Ammon's horn (tissue), 1 donor: ENCODE data around the gene CDC7.
A peak's percentile ranks its signal among the peaks of the same experiment; 100 is the strongest.
"Not testable (repeated sequence)": the region's sequence is repeated elsewhere in the genome, so short reads cannot be mapped to it uniquely, and the experiment has no call there.

ENCODE experiments used
- DNase-seq: peaks from one replicate; pipeline ENCODE4 v3.0.0-alpha.2; 2016; ENCODE audit warnings: low spot score

Gene CDC7

GRCh38 chr1:91511386-91511785, 10.7 kb downstream of the CDC7 start:
- DNase-seq, result peak; percentile 34

- no peak for DNase-seq
Measured at GRCh38 chr1:91513160-91513559, 12.5 kb downstream of the CDC7 start.

GRCh38 chr1:91513706-91514105, 13.1 kb downstream of the CDC7 start:
- DNase-seq, result no peak

DNA sequence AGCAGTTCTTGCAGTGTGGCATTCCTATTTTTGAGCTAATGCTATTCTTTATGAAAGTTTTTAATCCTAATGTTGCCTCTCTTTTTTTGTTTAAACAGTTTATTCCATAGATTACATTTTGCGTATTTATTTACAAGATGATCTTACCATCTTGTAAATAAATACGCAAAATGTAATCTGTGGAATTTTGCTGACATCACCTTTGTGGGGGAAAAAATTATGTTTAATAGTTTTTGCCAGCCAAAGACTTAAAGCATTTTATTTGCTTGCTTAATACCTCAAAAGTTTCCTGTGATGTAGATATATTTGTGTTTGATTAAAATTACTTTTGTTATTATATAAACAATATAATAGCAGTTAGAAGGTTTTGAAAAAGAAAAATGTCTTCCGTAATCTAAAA, 15.3 kb downstream of the CDC7 start:
- no peak for DNase-seq

DNA sequence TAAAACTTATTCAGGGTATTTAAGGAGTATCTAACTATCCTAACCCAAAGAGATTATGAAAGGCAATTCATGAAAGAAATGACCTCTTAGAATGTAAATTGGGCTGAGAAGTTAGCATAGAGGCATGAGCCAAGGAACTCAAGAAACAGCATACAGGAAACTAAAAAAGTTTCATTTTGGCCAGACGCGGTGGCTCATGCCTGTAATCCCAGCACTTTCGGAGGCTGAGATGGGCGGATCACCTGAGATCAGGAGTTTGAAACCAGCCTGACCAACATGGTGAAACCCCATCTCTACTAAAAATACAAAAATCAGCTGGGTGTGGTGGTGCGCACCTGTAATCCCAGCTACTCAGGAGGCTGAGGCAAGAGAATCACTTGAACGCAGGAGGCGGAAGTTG, 16.0 kb downstream of the CDC7 start:
- not testable (repeated sequence) for DNase-seq

- DNase-seq, result not testable (repeated sequence)
Measured at GRCh38 chr1:91519167-91519566, 18.5 kb downstream of the CDC7 start.

- no peak for DNase-seq
Measured at GRCh38 chr1:91520942-91521507, 20.4 kb downstream of the CDC7 start.

GRCh38 chr1:91523482-91523881, 22.8 kb downstream of the CDC7 start:
- no peak for DNase-seq

- DNase-seq, result no peak
Measured at GRCh38 chr1:91526496-91526895, 25.8 kb downstream of the CDC7 start.

DNA sequence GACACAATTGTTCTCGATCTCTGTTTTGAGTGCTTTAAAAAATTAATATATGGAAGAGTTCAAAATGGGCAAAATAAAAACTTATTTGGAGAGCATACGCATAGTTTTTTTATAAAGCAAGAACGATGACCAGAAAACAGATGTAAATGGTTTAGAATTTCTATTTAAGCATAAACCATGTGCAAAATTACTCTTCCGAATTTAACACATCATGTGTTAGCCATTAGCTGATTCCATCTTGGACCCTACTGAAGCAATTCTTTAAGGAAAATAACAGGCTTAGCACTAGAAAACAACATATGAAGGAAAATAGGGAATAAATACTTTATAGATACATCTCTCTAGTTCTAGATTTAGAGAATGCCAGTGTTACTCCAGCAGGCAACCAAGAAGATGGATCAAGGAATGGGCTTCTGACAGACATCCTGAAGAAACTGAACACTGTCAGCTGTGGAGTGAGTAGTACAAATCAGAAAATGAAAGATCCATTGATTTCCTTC, 26.7 kb downstream of the CDC7 start:
- no peak for DNase-seq

- no peak for DNase-seq
Measured at GRCh38 chr1:91527781-91528180, 27.1 kb downstream of the CDC7 start.

- no peak for DNase-seq
Measured at GRCh38 chr1:91529856-91530255, 29.2 kb downstream of the CDC7 start.

DNA sequence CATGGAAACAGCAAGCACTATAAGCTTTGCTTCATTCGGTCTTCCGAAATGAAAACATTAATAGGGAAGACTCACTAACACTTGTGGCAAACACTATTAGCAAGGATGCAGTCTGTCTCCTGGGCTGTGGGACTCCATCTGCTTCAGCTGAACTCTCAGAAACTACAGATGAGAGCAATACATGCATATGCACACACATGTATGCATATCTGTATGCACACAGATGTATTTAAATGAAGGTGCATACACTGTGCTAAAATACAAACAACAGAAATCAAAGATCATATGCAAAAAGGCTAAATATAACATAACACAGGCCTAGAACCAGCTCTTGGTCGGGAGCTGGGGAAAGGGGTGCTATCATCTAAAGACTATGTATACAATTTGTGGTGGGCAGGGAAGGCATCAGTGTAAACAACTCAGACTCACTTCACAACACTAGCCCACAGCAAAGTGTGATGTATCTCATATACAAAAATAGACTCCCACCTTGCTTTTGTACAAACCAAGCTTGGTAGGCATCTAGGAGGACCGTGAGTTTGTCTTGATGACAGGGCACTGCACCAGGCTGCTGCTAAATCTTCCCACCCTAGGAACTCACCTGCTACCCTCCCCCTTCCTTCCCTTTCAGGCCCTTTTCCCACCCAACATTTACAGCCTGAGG, 32.8 kb downstream of the CDC7 start:
- no peak for DNase-seq

DNA sequence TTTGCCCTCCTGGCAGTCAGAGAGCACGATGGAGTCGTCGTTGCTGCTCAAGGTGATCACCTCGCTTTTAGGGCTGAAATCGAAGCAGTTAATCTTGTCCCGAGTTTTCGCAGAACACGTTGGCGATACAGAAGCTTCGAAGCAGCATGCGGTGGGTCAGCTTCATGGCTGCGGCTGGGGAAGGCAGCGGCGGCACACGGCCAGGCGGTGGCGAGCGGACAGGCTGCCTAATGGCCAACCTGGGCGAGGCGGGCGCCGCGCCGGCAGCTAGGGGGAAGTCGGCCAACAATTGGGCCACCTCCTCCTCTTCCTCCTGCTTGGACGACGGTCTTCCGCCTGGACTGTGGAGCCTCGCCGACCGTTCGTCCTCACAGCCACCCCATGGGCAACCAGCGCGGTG, 34.8 kb downstream of the CDC7 start:
- DNase-seq, result no peak

DNA sequence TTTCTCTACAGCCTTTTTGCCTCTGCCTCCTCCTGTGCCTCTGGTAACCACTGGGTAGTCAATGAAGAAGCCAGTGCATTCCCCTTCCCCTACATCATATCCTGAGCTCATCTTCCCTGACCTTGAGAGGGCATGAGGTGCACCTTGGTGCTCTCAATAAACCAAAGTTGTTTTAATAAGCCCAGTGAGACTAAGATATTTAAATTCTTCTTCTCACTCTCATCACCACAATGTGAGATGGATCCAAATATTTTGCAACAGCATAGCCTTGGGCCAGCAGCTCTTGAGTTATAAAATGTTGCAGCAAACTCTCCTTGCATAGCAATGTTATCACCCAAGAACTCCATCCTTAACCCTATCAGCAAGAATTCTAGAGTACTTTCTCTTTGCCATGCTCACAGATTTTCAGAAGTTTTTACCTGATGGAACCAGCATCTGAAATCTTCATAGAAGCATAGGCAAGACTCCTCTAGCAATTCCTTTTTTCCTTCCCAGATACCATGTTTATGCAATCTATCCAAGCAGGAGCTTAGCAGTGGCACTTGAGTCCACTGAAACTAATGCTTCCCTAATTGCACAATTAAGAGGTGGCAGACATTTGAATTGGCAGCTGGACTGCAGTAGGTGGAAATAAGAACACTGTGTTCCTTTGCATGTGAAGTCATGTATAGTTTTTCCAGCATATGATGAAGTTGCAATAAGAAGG, 36.8 kb downstream of the CDC7 start:
- no peak for DNase-seq

DNA sequence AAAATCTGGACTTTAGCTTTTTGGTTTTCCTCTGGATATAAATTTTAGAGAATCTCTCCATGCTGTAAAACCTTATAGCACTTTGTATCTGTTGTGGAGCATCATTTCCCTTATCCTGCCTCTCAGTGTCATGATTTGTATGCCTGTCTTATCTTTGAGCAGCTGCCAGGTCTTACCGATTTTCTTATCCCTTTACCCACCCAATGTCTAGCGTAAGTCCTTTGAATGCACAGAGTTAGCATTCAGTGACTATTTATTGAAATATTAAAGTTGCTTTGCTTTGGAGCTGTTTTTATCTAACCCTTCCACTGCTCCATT, 37.3 kb downstream of the CDC7 start:
- DNase-seq, result no peak

GRCh38 chr1:91540910-91541309, 40.3 kb downstream of the CDC7 start:
- DNase-seq, result no peak

DNA sequence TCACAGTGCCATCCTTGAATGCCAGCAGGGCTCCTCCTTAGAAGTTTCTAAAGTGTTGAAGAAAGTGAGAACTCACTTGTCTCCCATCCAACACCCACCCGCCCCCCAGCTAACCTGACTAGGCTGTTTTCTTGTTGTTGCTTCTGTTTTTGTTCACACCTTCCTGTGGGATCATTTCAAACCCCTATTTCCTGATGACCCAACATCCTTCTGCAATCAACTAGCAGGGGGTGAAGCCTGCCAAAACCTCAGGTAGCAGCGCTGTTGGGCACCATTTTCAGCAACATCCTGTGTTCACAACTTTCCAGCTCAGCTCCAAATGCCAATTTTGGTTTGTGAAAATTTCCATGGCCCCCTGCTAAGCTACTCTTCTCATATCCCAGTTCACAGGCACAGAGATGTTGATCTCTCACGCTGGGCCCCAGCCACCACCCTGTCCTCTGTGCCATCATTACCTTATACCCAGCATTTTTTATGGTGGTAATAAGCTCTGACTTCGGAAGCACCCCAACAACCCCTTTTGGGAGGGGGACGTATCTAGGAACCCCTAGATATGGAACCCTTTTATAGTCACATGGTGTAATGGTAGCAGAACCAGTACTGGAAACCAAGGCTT, 41.4 kb downstream of the CDC7 start:
- no peak for DNase-seq

DNA sequence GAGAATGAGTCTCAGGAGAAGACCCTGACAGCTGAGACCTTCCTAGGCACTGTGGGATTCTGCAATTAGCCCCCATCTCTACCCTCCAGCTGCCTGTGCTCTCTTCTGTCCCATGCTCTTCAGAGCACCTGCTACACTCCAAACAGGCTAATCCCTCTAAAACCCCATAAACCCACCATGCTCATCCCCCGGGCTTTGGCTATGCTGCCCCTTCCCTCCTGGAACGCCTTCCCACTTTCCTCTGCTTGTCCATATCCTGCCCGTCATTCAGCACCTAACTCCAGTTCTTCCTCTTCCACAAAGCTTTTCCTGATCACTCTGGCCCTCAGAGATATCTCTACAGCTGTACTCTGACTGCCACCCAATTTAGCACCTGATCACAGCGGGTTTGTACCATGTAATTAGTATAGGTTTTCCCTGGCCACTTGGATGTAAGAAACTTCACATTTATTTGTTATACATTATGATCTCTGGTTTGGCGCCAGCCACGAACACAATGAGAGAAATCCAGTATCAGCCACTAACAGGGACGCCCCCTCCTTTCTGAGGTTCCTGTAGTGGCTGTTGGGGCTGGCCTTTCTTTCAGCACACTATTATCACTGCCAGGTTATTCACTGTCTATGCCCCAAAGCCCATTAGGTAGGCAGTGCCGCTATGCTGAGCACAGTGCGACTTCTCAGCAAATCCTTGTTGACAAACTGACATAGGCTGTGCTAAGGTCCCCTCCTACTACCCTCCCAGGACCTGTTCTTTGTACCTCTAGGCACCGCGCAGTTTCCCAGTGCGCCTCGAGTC, 45.1 kb downstream of the CDC7 start:
- no peak for DNase-seq

DNA sequence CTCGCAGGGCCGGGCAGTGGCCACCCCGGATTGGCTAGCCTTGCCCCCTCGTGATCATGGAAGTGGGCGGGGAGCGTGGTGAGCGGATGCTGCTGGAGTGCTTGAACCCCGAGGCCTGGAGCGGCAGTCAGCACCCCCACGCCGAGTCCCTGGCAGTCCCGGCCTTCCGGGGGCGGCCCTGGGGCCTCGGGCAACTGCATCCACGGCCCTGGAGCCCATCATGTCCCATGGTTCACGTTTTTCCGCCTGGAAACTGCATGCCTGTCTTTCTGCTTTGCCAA, 45.6 kb downstream of the CDC7 start:
- no peak for DNase-seq

- no peak for DNase-seq
Measured at GRCh38 chr1:91546876-91547275, 46.2 kb downstream of the CDC7 start.

GRCh38 chr1:91548376-91549040, 47.9 kb downstream of the CDC7 start:
- DNase-seq, result no peak
